GM23338 (cell line): ENCODE data around the gene PAK1.

ENCODE experiments used
- EZH2 ChIP-seq: fragments of 200-600 bp; sonication (generic); IDR thresholded peaks from one replicate; pipeline ENCODE4 v1.8.0; 2017; ENCODE audit warnings: antibody characterized with exemption, mild to moderate bottlenecking, low read depth; ENCODE audit not compliant: unreplicated experiment
- EZH2phosphoT487 ChIP-seq: fragments of 200-600 bp; sonication (generic); IDR thresholded peaks from one replicate; pipeline ENCODE4 v1.8.1; 2018; ENCODE audit warnings: antibody characterized with exemption; ENCODE audit not compliant: unreplicated experiment
- POLR2AphosphoS5 ChIP-seq: IDR thresholded peaks from 2 replicates; pipeline ENCODE4 v1.6.1; 2016; ENCODE audit warnings: antibody characterized with exemption, low read depth
- ZNF331 ChIP-seq: fragments of 250-450 bp; sonication (Bioruptor Pico); IDR thresholded peaks from 2 replicates; pipeline ENCODE4 v1.5.0; 2020; ENCODE audit warnings: low read depth, mild to moderate bottlenecking, moderate library complexity
- TF ChIP-seq, protein P1 (sequence below), 2 experiments: fragments of 200-600 bp in 1 of 2; sonication (generic) in 1 of 2; conservative IDR thresholded peaks; 2 replicates each; pipeline versions ENCODE4 v1.5.1 to v1.6.1; 2016 to 2017; ENCODE audit warnings: antibody characterized with exemption in 2 of 2, low read depth in 2 of 2, mild to moderate bottlenecking in 2 of 2, moderate library complexity in 1 of 2
- TF ChIP-seq, protein P2 (sequence below): IDR thresholded peaks from one replicate; pipeline ENCODE4 v1.6.1; 2018; ENCODE audit warnings: antibody characterized with exemption; ENCODE audit not compliant: unreplicated experiment
- TF ChIP-seq, protein P3 (sequence below): IDR thresholded peaks from 2 replicates; pipeline ENCODE4 v1.6.1; 2016; ENCODE audit warnings: antibody characterized with exemption

DNA sequence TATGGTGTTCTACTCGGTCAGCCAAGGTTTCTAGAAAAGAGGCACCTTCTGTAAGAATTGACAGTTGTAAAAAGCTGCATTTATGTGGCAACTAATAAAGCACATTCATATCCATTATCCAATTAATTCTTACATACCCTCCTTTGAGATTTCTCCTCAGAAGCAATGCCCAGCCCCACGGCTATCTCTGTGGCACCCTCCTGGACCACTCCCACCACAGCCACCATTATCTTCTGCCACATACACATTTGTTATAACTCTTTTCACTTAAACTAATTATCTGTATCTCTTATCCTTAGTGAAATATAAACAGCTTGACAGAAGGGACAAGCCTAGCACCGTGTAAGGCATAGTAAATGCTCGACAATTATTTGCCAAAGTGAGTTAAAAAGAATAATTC is 48.5 kb downstream of the PAK1 start:
- TF ChIP-seq, protein P1, sequence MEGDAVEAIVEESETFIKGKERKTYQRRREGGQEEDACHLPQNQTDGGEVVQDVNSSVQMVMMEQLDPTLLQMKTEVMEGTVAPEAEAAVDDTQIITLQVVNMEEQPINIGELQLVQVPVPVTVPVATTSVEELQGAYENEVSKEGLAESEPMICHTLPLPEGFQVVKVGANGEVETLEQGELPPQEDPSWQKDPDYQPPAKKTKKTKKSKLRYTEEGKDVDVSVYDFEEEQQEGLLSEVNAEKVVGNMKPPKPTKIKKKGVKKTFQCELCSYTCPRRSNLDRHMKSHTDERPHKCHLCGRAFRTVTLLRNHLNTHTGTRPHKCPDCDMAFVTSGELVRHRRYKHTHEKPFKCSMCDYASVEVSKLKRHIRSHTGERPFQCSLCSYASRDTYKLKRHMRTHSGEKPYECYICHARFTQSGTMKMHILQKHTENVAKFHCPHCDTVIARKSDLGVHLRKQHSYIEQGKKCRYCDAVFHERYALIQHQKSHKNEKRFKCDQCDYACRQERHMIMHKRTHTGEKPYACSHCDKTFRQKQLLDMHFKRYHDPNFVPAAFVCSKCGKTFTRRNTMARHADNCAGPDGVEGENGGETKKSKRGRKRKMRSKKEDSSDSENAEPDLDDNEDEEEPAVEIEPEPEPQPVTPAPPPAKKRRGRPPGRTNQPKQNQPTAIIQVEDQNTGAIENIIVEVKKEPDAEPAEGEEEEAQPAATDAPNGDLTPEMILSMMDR (conservative IDR thresholded peaks at IDR 0.05; ENCODE audit: low read depth in 2 of 2), result no peak
- TF ChIP-seq POLR2AphosphoS5, result no peak
- TF ChIP-seq EZH2, result no peak
- TF ChIP-seq, protein P2, sequence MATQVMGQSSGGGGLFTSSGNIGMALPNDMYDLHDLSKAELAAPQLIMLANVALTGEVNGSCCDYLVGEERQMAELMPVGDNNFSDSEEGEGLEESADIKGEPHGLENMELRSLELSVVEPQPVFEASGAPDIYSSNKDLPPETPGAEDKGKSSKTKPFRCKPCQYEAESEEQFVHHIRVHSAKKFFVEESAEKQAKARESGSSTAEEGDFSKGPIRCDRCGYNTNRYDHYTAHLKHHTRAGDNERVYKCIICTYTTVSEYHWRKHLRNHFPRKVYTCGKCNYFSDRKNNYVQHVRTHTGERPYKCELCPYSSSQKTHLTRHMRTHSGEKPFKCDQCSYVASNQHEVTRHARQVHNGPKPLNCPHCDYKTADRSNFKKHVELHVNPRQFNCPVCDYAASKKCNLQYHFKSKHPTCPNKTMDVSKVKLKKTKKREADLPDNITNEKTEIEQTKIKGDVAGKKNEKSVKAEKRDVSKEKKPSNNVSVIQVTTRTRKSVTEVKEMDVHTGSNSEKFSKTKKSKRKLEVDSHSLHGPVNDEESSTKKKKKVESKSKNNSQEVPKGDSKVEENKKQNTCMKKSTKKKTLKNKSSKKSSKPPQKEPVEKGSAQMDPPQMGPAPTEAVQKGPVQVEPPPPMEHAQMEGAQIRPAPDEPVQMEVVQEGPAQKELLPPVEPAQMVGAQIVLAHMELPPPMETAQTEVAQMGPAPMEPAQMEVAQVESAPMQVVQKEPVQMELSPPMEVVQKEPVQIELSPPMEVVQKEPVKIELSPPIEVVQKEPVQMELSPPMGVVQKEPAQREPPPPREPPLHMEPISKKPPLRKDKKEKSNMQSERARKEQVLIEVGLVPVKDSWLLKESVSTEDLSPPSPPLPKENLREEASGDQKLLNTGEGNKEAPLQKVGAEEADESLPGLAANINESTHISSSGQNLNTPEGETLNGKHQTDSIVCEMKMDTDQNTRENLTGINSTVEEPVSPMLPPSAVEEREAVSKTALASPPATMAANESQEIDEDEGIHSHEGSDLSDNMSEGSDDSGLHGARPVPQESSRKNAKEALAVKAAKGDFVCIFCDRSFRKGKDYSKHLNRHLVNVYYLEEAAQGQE, result no peak
- no peak for TF ChIP-seq ZNF331 (CRISPR knock-in tag)
- no peak for TF ChIP-seq EZH2phosphoT487
- TF ChIP-seq, protein P3, sequence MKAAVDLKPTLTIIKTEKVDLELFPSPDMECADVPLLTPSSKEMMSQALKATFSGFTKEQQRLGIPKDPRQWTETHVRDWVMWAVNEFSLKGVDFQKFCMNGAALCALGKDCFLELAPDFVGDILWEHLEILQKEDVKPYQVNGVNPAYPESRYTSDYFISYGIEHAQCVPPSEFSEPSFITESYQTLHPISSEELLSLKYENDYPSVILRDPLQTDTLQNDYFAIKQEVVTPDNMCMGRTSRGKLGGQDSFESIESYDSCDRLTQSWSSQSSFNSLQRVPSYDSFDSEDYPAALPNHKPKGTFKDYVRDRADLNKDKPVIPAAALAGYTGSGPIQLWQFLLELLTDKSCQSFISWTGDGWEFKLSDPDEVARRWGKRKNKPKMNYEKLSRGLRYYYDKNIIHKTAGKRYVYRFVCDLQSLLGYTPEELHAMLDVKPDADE, result no peak
